Thyroid gland (tissue), 4 donors: ENCODE results near the gene PNN. TPM values are rescaled to one million over a fixed set of nuclear protein-coding genes. Genes with fewer than 3 reads are reported as not detected.
A peak's percentile ranks its signal among the peaks of the same experiment; 100 is the strongest.

Source experiments
- DNase-seq, 2 donors: peaks; one replicate each; pipeline ENCODE4 v3.0.0-alpha.2; 2019
- H3K27ac ChIP-seq, 3 donors: fragments of 200-600 bp; sonication (generic); 1 replicate in 2 of 3; 2 replicates in 1 of 3; pipeline ENCODE4 v1.5.1; 2016 to 2019; ENCODE audit warnings: mild to moderate bottlenecking in 1 of 3, moderate library complexity in 1 of 3
- H3K27me3 ChIP-seq: fragments of 200-600 bp; sonication (generic); one replicate; pipeline ENCODE4 v1.5.1; 2019
- H3K36me3 ChIP-seq, 2 donors: fragments of 200-600 bp; sonication (generic); one replicate each; pipeline ENCODE4 v1.5.1; 2016 to 2019
- H3K4me1 ChIP-seq, 2 donors: fragments of 200-600 bp; sonication (generic); one replicate each; pipeline ENCODE4 v1.5.1; 2017 to 2019
- H3K4me3 ChIP-seq, 3 donors: fragments of 200-600 bp; sonication (generic); replicated peaks in 1 of 3; 1 replicate in 2 of 3; 2 replicates in 1 of 3; pipeline ENCODE4 v1.5.1; 2016; ENCODE audit warnings: mild to moderate bottlenecking in 1 of 3
- H3K9me3 ChIP-seq: fragments of 200-600 bp; sonication (generic); one replicate; pipeline ENCODE4 v1.5.1; 2017
- POLR2A ChIP-seq, 2 donors: fragments of 450-650 bp; IDR thresholded peaks; one replicate each; pipeline ENCODE4 v1.6.1; 2017; ENCODE audit warnings: antibody characterized with exemption in 2 of 2, mild to moderate bottlenecking in 2 of 2, moderate library complexity in 1 of 2
- WGBS, 2 donors: methylation state at CpG; one replicate each; pipeline ENCODE4 v1.1.5; 2017; 5-methylcytosine and 5-hydroxymethylcytosine counted together
- intact Hi-C: fragments of 100-400 bp; cut with DNase I; formaldehyde crosslinking; loops from one replicate; pipeline ENCODE4 v1.15.1; 2023
- total RNA-seq, 4 donors: library from RNA; depleted of rRNA; stranded (reverse); fragments of >200 nt; gene quantifications; one replicate each; pipeline ENCODE4 v1.2.3, GENCODE V29; 2016
- TF ChIP-seq, protein P1 (sequence below), 6 experiments: fragments of 200-600 bp in 3 of 6; fragments of 450-650 bp in 3 of 6; sonication (generic) in 3 of 6; IDR thresholded peaks; one replicate each; pipeline ENCODE4 v1.5.1; 2016 to 2019; ENCODE audit warnings: antibody characterized with exemption in 6 of 6, mild to moderate bottlenecking in 2 of 6, inconsistent platforms in 1 of 6, moderate library complexity in 1 of 6

The PNN gene
- total RNA-seq, 4 donors from 2014 or later = 28.6 to 45.7 (median 43.1) TPM

DNA sequence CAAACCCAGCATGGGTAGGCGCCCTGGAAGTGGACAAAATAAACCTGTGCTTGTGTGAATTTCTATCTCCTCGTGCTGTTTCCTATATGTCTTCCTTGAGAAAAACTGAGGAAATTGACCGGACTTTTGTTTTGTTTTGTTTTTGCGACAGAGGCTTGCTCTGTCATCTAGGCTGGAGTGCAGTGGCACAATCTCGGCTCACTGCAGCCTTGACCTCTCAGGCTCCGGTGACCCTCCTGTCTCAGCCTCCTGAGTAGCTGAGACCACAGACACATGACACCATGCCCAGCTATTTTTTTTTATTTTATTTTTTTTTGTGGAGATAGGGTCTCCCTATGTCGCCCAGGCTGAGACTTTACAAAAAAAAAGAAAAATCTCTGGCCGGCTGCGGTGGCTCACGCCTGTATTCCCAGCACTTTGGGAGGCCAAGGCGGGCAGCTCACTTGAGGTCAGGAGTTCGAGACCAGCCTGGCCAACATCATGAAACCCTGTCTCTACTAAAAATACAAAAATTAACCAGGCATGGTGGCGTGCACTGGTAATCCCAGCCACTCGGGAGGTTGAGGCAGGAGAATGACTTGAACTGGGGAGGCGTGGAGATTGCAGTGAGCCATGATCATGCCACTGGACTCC, 36.2 kb downstream of the PNN start:
- H3K4me3 ChIP-seq = no peak overlapping the region
- TF ChIP-seq POLR2A (IDR thresholded peaks at IDR 0.05) = no peak
- TF ChIP-seq, protein P1, sequence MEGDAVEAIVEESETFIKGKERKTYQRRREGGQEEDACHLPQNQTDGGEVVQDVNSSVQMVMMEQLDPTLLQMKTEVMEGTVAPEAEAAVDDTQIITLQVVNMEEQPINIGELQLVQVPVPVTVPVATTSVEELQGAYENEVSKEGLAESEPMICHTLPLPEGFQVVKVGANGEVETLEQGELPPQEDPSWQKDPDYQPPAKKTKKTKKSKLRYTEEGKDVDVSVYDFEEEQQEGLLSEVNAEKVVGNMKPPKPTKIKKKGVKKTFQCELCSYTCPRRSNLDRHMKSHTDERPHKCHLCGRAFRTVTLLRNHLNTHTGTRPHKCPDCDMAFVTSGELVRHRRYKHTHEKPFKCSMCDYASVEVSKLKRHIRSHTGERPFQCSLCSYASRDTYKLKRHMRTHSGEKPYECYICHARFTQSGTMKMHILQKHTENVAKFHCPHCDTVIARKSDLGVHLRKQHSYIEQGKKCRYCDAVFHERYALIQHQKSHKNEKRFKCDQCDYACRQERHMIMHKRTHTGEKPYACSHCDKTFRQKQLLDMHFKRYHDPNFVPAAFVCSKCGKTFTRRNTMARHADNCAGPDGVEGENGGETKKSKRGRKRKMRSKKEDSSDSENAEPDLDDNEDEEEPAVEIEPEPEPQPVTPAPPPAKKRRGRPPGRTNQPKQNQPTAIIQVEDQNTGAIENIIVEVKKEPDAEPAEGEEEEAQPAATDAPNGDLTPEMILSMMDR (IDR thresholded peaks at IDR 0.05) = no peak
- H3K27ac ChIP-seq = no peak overlapping the region
- no peaks in the 10 kb centered on the region for H3K9me3 ChIP-seq
- intact Hi-C loops = no loop called here
- WGBS, 2 donors = 89 to 92% methylated on average over 15 of the region's 15 CpGs
- no peaks in the 10 kb centered on the region for H3K27me3 ChIP-seq
- no peak for DNase-seq
- H3K4me1 ChIP-seq = no peaks in the 10 kb centered on the region
- H3K36me3 ChIP-seq = no peaks in the 10 kb centered on the region

DNA sequence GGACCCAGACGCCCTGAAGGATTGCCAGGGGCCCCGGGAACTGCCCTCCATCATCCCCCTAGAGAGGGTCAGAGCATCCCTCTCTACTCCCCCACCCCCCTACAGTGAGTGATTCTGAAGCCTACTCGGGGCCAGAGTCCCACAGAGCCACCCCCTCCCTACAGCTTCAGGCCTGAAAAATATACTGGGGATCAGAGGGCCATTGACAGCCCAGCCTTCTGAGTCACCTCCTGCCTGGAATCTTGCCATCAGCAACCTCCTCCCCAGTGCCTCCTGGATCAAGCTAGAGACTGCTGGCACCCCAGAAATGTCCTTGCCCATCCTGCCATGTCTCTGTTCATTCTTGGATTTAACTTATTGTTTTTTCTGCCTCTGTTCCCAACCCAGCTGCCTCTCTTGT, 37.0 kb downstream of the PNN start:
- H3K4me1 ChIP-seq = no peaks in the 10 kb centered on the region
- DNase-seq = no peak
- 86 to 94% methylated on average over 3 of the region's 3 CpGs for WGBS, 2 donors
- TF ChIP-seq, protein P1 (IDR thresholded peaks at IDR 0.05) = no peak
- no peak overlapping the region for H3K4me3 ChIP-seq
- H3K27ac ChIP-seq = no peak overlapping the region
- no peaks in the 10 kb centered on the region for H3K9me3 ChIP-seq
- H3K36me3 ChIP-seq = no peaks in the 10 kb centered on the region
- H3K27me3 ChIP-seq = no peaks in the 10 kb centered on the region
- intact Hi-C loops = no loop called here

DNA sequence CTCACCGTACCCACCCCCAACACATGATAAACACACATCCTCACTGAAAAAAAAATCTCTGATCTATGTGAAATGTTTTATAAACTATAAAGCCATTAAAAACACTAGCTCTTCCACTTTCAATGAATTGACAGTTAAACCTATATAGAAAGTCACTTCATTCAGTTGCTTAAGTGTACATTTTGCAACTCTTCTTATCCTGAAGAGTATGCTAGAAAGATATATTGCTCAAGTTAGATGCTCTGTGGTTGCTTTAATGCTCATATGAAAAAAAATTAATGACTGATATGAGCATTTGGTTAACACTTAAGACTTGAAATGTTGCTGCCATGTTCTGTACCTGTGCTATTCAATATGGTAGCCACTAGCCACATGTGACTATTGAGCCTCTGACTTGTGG, 37.6 kb downstream of the PNN start:
- WGBS, 2 donors = 43 to 96% methylated on average over 1 of the region's 1 CpG
- intact Hi-C loops = no loop called here
- DNase-seq = no peak

DNA sequence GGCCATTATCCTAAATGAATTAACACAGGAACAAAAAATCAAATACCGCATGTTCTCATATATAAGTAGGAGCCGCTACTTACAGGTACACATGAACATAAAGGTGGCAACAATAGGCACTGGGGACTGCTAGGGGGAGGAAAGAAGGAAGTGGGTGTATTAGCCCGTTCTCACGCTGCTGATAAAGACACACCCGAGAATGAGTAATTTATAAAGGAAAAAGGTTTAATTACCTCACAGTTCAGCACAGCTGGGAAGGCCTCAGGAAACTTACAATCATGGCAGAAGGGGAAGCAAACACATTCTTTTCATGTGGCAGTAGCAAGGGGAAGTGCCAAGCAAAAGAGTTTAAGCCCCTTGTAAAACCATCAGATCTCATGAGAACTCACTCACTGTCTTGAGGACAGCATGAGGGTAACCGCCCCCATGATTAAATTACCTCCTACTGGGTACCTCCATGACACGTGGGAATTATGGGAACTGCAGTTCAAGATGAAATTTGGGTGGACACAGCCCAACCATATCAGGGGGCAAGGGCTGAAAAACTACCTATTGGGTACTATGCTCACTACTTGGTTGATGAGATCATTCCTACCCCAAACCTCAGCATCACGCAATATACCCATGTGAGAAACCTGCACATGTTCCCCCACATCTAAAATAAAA, 42.3 kb downstream of the PNN start:
- TF ChIP-seq, protein P1 (IDR thresholded peaks at IDR 0.05) = no peak
- TF ChIP-seq POLR2A (IDR thresholded peaks at IDR 0.05) = no peak
- peaks cover 0 to 4% of the 10 kb centered on the region in 2 donors for H3K4me1 ChIP-seq
- intact Hi-C loops = no loop called here
- WGBS, 2 donors = 81 to 82% methylated on average over 8 of the region's 8 CpGs
- no peaks in the 10 kb centered on the region for H3K36me3 ChIP-seq
- no peaks in the 10 kb centered on the region for H3K9me3 ChIP-seq
- DNase-seq = no peak
- no peak overlapping the region for H3K27ac ChIP-seq
- H3K27me3 ChIP-seq = no peaks in the 10 kb centered on the region
- H3K4me3 ChIP-seq = no peak overlapping the region

More for the DNA sequence above, 37.6 kb downstream of the PNN start:
- no peak for TF ChIP-seq POLR2A (IDR thresholded peaks at IDR 0.05)
- TF ChIP-seq, protein P1 (IDR thresholded peaks at IDR 0.05) = no peak
- Histone ChIP-seq H3K4me1 (no peaks in the 10 kb centered on the region), H3K4me3 (no peak overlapping the region), H3K27me3 (no peaks in the 10 kb centered on the region), H3K27ac (no peak overlapping the region), H3K9me3 (no peaks in the 10 kb centered on the region), H3K36me3 (no peaks in the 10 kb centered on the region)

DNA sequence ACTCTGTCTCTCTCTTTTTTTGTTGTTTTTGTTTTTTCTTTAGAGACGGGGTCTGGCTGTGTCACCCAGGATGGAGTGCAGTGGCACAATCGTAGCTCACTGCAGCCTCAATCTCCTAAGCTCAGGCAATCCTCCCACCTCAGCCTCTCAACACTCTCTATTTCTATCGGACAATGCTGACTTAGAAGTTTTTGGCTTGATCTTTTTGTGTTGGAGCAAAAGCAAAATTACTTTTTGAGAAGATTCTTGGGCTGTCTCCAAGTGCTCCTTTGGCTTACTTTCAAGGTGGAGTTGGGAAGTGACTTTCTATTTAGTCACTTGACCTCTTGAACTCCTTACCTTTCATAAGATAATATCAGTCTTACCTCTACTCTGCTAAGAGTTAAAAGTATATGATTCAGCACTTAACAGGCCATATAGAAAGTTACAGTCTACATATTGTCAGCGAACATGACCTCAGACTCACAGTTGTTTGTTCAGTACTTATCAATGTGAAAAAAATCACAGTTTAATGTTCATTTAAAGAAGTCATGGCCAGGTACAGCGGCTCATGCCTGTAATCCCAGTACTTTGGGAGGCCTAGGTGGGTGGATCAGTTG, 43.2 kb downstream of the PNN start:
- Histone ChIP-seq H3K27ac (no peak overlapping the region), H3K27me3 (no peaks in the 10 kb centered on the region), H3K4me3 (no peak overlapping the region), H3K36me3 (no peaks in the 10 kb centered on the region), H3K9me3 (no peaks in the 10 kb centered on the region), H3K4me1 (peaks cover 0 to 4% of the 10 kb centered on the region in 2 donors)
- peak; percentile 19 to 26 for DNase-seq
- WGBS, 2 donors = 41 to 44% methylated on average over 5 of the region's 5 CpGs
- no peak for TF ChIP-seq POLR2A (IDR thresholded peaks at IDR 0.05)
- TF ChIP-seq, protein P1 (IDR thresholded peaks at IDR 0.05) = no peak
- intact Hi-C loops = no loop called here
